ENCODE results near the gene NTSR1. TPM values are rescaled to one million over a fixed set of nuclear protein-coding genes. Genes with fewer than 3 reads are reported as not detected.
A peak's percentile ranks its signal among the peaks of the same experiment; 100 is the strongest.

The NTSR1 gene
- total and polyA plus RNA-seq, 7 donors: 0.60 to 54.0 (median 8.8) TPM; not detected in 1

GRCh38 chr20:62732031-62732760 lies 23.6 kb downstream of the NTSR1 start:
- Histone ChIP-seq H3K9me3 (no peaks in the 10 kb centered on the region), H3K27ac (peak overlapping the region in 2 of 4 donors; percentile 56 to 66), H3K36me3 (peaks cover 0 to 4% (median 0%) of the 10 kb centered on the region in 4 donors), H3K4me3 (no peak overlapping the region), H3K4me1 (peaks cover 0 to 66% (median 33%) of the 10 kb centered on the region in 4 donors), H3K27me3 (peaks cover 0 to 2% (median 0%) of the 10 kb centered on the region in 3 donors)
- intact Hi-C loops (cut with DNase I): no loop called here
- 81 to 87% methylated on average over 13 of the region's 13 CpGs for WGBS, 2 donors
- no peak for TF ChIP-seq POLR2AphosphoS5 (IDR thresholded peaks at IDR 0.05)
- TF ChIP-seq POLR2A (IDR thresholded peaks at IDR 0.05): no peak
- TF ChIP-seq CTCF (IDR thresholded peaks at IDR 0.05): no peak
- TF ChIP-seq EP300 (IDR thresholded peaks at IDR 0.05): no peak
- no peak for DNase-seq

GRCh38 chr20:62732842-62733525 lies 24.3 kb downstream of the NTSR1 start:
- WGBS, 2 donors: 86% methylated on average over 27 of the region's 27 CpGs
- peak; percentile 41 for DNase-seq
- Histone ChIP-seq H3K36me3 (peaks cover 0 to 4% (median 0%) of the 10 kb centered on the region in 4 donors), H3K27ac (peak overlapping the region in 2 of 4 donors; percentile 56 to 66), H3K27me3 (peaks cover 0 to 2% (median 0%) of the 10 kb centered on the region in 3 donors), H3K9me3 (no peaks in the 10 kb centered on the region), H3K4me3 (no peak overlapping the region), H3K4me1 (peaks cover 0 to 61% (median 26%) of the 10 kb centered on the region in 4 donors)
- TF ChIP-seq POLR2A (IDR thresholded peaks at IDR 0.05) (no peak), POLR2AphosphoS5 (IDR thresholded peaks at IDR 0.05) (peak in 1 of 4 donors; percentile 38)
- intact Hi-C loops (cut with DNase I): no loop called here

GRCh38 chr20:62733526-62733842 lies 24.8 kb downstream of the NTSR1 start:
- intact Hi-C loops (cut with DNase I): no loop called here
- peak overlapping the region in 2 of 4 donors; percentile 56 to 66 for H3K27ac ChIP-seq
- peaks cover 0 to 2% (median 0%) of the 10 kb centered on the region in 3 donors for H3K27me3 ChIP-seq
- no peak for DNase-seq
- H3K9me3 ChIP-seq: no peaks in the 10 kb centered on the region
- peaks cover 0 to 4% (median 0%) of the 10 kb centered on the region in 4 donors for H3K36me3 ChIP-seq
- peaks cover 0 to 61% (median 23%) of the 10 kb centered on the region in 4 donors for H3K4me1 ChIP-seq
- H3K4me3 ChIP-seq: no peak overlapping the region
- TF ChIP-seq CTCF (IDR thresholded peaks at IDR 0.05) (no peak), POLR2A (IDR thresholded peaks at IDR 0.05) (no peak), POLR2AphosphoS5 (IDR thresholded peaks at IDR 0.05) (no peak), EP300 (IDR thresholded peaks at IDR 0.05) (no peak)

- Histone ChIP-seq H3K36me3 (peaks cover 0 to 4% (median 0%) of the 10 kb centered on the region in 4 donors), H3K9me3 (no peaks in the 10 kb centered on the region), H3K27ac (peak overlapping the region in 2 of 4 donors; percentile 56 to 66), H3K4me3 (no peak overlapping the region), H3K4me1 (peaks cover 0 to 61% (median 21%) of the 10 kb centered on the region in 4 donors), H3K27me3 (peaks cover 0 to 2% (median 0%) of the 10 kb centered on the region in 3 donors)
- no peak for TF ChIP-seq CTCF (IDR thresholded peaks at IDR 0.05)
- TF ChIP-seq EP300 (IDR thresholded peaks at IDR 0.05): no peak
- no peak for TF ChIP-seq POLR2A (IDR thresholded peaks at IDR 0.05)
- TF ChIP-seq POLR2AphosphoS5 (IDR thresholded peaks at IDR 0.05): no peak
- WGBS, 2 donors: 77 to 86% methylated on average over 18 of the region's 18 CpGs
- intact Hi-C loops (cut with DNase I): no loop called here
- DNase-seq: no peak
Measured at GRCh38 chr20:62733891-62734290, 25.3 kb downstream of the NTSR1 start.

- peaks cover 0 to 61% (median 22%) of the 10 kb centered on the region in 4 donors for H3K4me1 ChIP-seq
- no peak for TF ChIP-seq EP300 (IDR thresholded peaks at IDR 0.05)
- TF ChIP-seq CTCF (IDR thresholded peaks at IDR 0.05): no peak
- TF ChIP-seq POLR2A (IDR thresholded peaks at IDR 0.05): no peak
- TF ChIP-seq POLR2AphosphoS5 (IDR thresholded peaks at IDR 0.05): no peak
- peak overlapping the region in 2 of 4 donors; percentile 56 to 66 for H3K27ac ChIP-seq
- peaks cover 0 to 2% (median 0%) of the 10 kb centered on the region in 3 donors for H3K27me3 ChIP-seq
- H3K4me3 ChIP-seq: no peak overlapping the region
- no peaks in the 10 kb centered on the region for H3K9me3 ChIP-seq
- intact Hi-C loops (cut with DNase I): no loop called here
- WGBS, 2 donors: 77 to 87% methylated on average over 11 of the region's 11 CpGs
- DNase-seq: no peak
- peaks cover 0 to 4% (median 0%) of the 10 kb centered on the region in 4 donors for H3K36me3 ChIP-seq
Measured at GRCh38 chr20:62734326-62734725, 25.7 kb downstream of the NTSR1 start.

Data from sigmoid colon (tissue), 7 donors.